Activated gamma-delta T cell treated with Interleukin-2 at 50 U/mL for 16 hours (primary cell): Measurements from ENCODE around the gene NANS.
"Not testable (repeated sequence)": the region's sequence is repeated elsewhere in the genome, so short reads cannot be mapped to it uniquely, and the experiment has no call there.

Experiments
- DNase-seq: peaks from one replicate; pipeline ENCODE4 v3.0.0-alpha.2; 2020

The NANS gene

GRCh38 chr9:98039607-98040017 is 16.9 kb upstream of the NANS start:
- DNase-seq = no peak

- DNase-seq = no peak
Observed at GRCh38 chr9:98040212-98040611, 16.3 kb upstream of the NANS start.

- DNase-seq = no peak
Observed at GRCh38 chr9:98043915-98044314, 12.6 kb upstream of the NANS start.

- DNase-seq = peak; percentile 16
Observed at GRCh38 chr9:98045234-98046179, 11.0 kb upstream of the NANS start.

- no peak for DNase-seq
Observed at GRCh38 chr9:98046180-98046543, 10.4 kb upstream of the NANS start.

GRCh38 chr9:98047002-98047401 is 9.5 kb upstream of the NANS start:
- DNase-seq = no peak

- DNase-seq = no peak
Observed at GRCh38 chr9:98049288-98050072, 7.1 kb upstream of the NANS start.

- DNase-seq = no peak
Observed at GRCh38 chr9:98050351-98050750, 6.2 kb upstream of the NANS start.

GRCh38 chr9:98054376-98054951 is 2.1 kb upstream of the NANS start:
- no peak for DNase-seq

GRCh38 chr9:98057138-98057799 is 737 bp downstream of the NANS start:
- no peak for DNase-seq

- no peak for DNase-seq
Observed at GRCh38 chr9:98062161-98062560, 5.6 kb downstream of the NANS start.

- no peak for DNase-seq
Observed at GRCh38 chr9:98064623-98065392, 8.3 kb downstream of the NANS start.

- DNase-seq = no peak
Observed at GRCh38 chr9:98066235-98066634, 9.7 kb downstream of the NANS start.

GRCh38 chr9:98067184-98067583 is 10.7 kb downstream of the NANS start:
- DNase-seq = no peak

GRCh38 chr9:98069551-98069950 is 13.0 kb downstream of the NANS start:
- DNase-seq = no peak

GRCh38 chr9:98070704-98071103 is 14.2 kb downstream of the NANS start:
- no peak for DNase-seq

GRCh38 chr9:98071737-98072136 is 15.2 kb downstream of the NANS start:
- DNase-seq = no peak

GRCh38 chr9:98074115-98074990 is 17.8 kb downstream of the NANS start:
- peak; percentile 70 for DNase-seq

- DNase-seq = no peak
Observed at GRCh38 chr9:98075332-98075805, 18.8 kb downstream of the NANS start.

GRCh38 chr9:98076514-98076890 is 20.0 kb downstream of the NANS start:
- DNase-seq = not testable (repeated sequence)

- DNase-seq = no peak
Observed at GRCh38 chr9:98078895-98079294, 22.4 kb downstream of the NANS start.
